Activated CD4-positive, alpha-beta T cell treated with anti-CD3 and anti-CD28 coated beads for 36 hours (primary cell): ENCODE measurements around the gene L3MBTL4. TPM values are rescaled to one million over a fixed set of nuclear protein-coding genes. Genes with fewer than 3 reads are reported as not detected.
"Not testable (repeated sequence)": the region's sequence is repeated elsewhere in the genome, so short reads cannot be mapped to it uniquely, and the experiment has no call there.

Experiments used
- ATAC-seq: fragments of 200-7000 bp; cut with Tn5 transposase; one replicate; pipeline ENCODE4 v1.10.0; 2021; ENCODE audit warnings: mild to moderate bottlenecking, moderate library complexity
- CTCF ChIA-PET: fragments of 350-600 bp; sonication (Branson Sonifier 250); formaldehyde crosslinking; loops from one replicate; lab custom pipeline; 2021; ENCODE audit warnings: antibody characterized with exemption; lab: Charles Lee
- POLR2A ChIA-PET: fragments of 350-600 bp; sonication (Branson Sonifier 250); formaldehyde crosslinking; loops from one replicate; lab custom pipeline; 2021; ENCODE audit warnings: antibody characterized with exemption, inconsistent platforms; lab: Charles Lee
- DNase-seq: peaks from one replicate; pipeline ENCODE4 v3.0.0-alpha.2; 2020
- H3K27ac Mint-ChIP-seq: one replicate; pipeline ENCODE4 v1.8.0; 2021; ENCODE audit warnings: mixed read lengths
- H3K27me3 Mint-ChIP-seq: one replicate; pipeline ENCODE4 v1.8.0; 2021; ENCODE audit warnings: mixed read lengths
- H3K36me3 Mint-ChIP-seq: one replicate; pipeline ENCODE4 v1.8.0; 2021; ENCODE audit warnings: low read depth, mixed read lengths
- H3K4me1 Mint-ChIP-seq: one replicate; pipeline ENCODE4 v1.8.0; 2021; ENCODE audit warnings: mixed read lengths
- H3K4me3 Mint-ChIP-seq: one replicate; pipeline ENCODE4 v1.8.0; 2021; ENCODE audit warnings: mild to moderate bottlenecking, moderate library complexity, mixed read lengths
- H3K9me3 Mint-ChIP-seq: one replicate; pipeline ENCODE4 v1.8.0; 2021; ENCODE audit warnings: low read depth, mixed read lengths
- intact Hi-C, 2 experiments: fragments of 100-400 bp; cut with DNase I in 1 of 2; cut with micrococcal nuclease in 1 of 2; formaldehyde crosslinking; loops; one replicate each; pipeline versions ENCODE4 v1.14.2 to v1.15.1; 2022 to 2024; cut with DNase I, micrococcal nuclease
- total RNA-seq, 2 experiments: library from RNA; stranded (reverse); gene quantifications; one replicate each; pipeline ENCODE4 v1.2.3, GENCODE V29; 2021

The L3MBTL4 gene
- total RNA-seq, 2 experiments from 2014 or later = 0.11 to 0.21 TPM

- H3K4me3 Mint-ChIP-seq = no peak overlapping the region
- H3K9me3 Mint-ChIP-seq = no peaks in the 10 kb centered on the region
- ATAC-seq = no peak
- no peak for DNase-seq
- intact Hi-C loops = no loop called here
- ChIA-PET CTCF (no interaction called here), POLR2A (no interaction called here)
- H3K4me1 Mint-ChIP-seq = no peaks in the 10 kb centered on the region
- H3K27ac Mint-ChIP-seq = no peak overlapping the region
- H3K36me3 Mint-ChIP-seq = no peaks in the 10 kb centered on the region
- no peaks in the 10 kb centered on the region for H3K27me3 Mint-ChIP-seq
Measured at GRCh38 chr18:6428851-6429395, 14.2 kb upstream of the L3MBTL4 start.

- H3K27me3 Mint-ChIP-seq = no peaks in the 10 kb centered on the region
- CTCF ChIA-PET = interaction anchor here (0.5 kb wide), 1 partner anchor 335 kb away, joined by 3 read pairs; no protein-coding TSS in a partner anchor
- H3K9me3 Mint-ChIP-seq = no peaks in the 10 kb centered on the region
Measured at GRCh38 chr18:6427286-6427685, 12.6 kb upstream of the L3MBTL4 start.

GRCh38 chr18:6423289-6423688, 8.6 kb upstream of the L3MBTL4 start:
- ChIA-PET CTCF (no interaction called here), POLR2A (no interaction called here)
- Mint-ChIP-seq H3K36me3 (no peaks in the 10 kb centered on the region), H3K9me3 (no peaks in the 10 kb centered on the region), H3K27ac (no peak overlapping the region), H3K4me1 (no peaks in the 10 kb centered on the region), H3K4me3 (no peak overlapping the region), H3K27me3 (peaks cover 3% of the 10 kb centered on the region)
- ATAC-seq (no peak), DNase-seq (no peak)
- intact Hi-C loops = no loop called here

More at GRCh38 chr18:6427286-6427685, 12.6 kb upstream of the L3MBTL4 start:
- intact Hi-C loops = no loop called here
- POLR2A ChIA-PET = no interaction called here
- no peaks in the 10 kb centered on the region for H3K36me3 Mint-ChIP-seq
- DNase-seq = no peak
- no peaks in the 10 kb centered on the region for H3K4me1 Mint-ChIP-seq
- no peak for ATAC-seq
- no peak overlapping the region for H3K27ac Mint-ChIP-seq
- H3K4me3 Mint-ChIP-seq = no peak overlapping the region

- CTCF ChIA-PET = no interaction called here
- peaks cover 5% of the 10 kb centered on the region for H3K36me3 Mint-ChIP-seq
Measured at GRCh38 chr18:6414118-6414722, 491 bp downstream of the L3MBTL4 start.

GRCh38 chr18:6413579-6414117, 1.1 kb downstream of the L3MBTL4 start:
- ATAC-seq (no peak), DNase-seq (no peak)
- ChIA-PET CTCF (no interaction called here), POLR2A (no interaction called here)
- Mint-ChIP-seq H3K4me3 (peak overlapping the region; percentile 47), H3K4me1 (peaks cover 8% of the 10 kb centered on the region), H3K9me3 (no peaks in the 10 kb centered on the region), H3K27me3 (peaks cover 31% of the 10 kb centered on the region), H3K27ac (no peak overlapping the region), H3K36me3 (peaks cover 5% of the 10 kb centered on the region)
- intact Hi-C loops = loop anchor here in 1 of 2 experiments (10.0 kb wide), 1 partner anchor 519 kb away; the partner anchor contains the start of gene TMEM200C

More at GRCh38 chr18:6414118-6414722, 491 bp downstream of the L3MBTL4 start:
- POLR2A ChIA-PET = no interaction called here
- Mint-ChIP-seq H3K9me3 (no peaks in the 10 kb centered on the region), H3K27ac (no peak overlapping the region), H3K4me3 (no peak overlapping the region), H3K4me1 (peaks cover 8% of the 10 kb centered on the region), H3K27me3 (peaks cover 34% of the 10 kb centered on the region)
- intact Hi-C loops = loop anchor here in 1 of 2 experiments (10.0 kb wide), 1 partner anchor 519 kb away; the partner anchor contains the start of gene TMEM200C
- peak; percentile 93 for ATAC-seq
- peak; percentile 73 for DNase-seq

GRCh38 chr18:6412933-6413472, 1.7 kb downstream of the L3MBTL4 start:
- Mint-ChIP-seq H3K27ac (no peak overlapping the region), H3K4me3 (no peak overlapping the region), H3K4me1 (peaks cover 8% of the 10 kb centered on the region), H3K36me3 (peaks cover 5% of the 10 kb centered on the region), H3K9me3 (no peaks in the 10 kb centered on the region), H3K27me3 (peaks cover 31% of the 10 kb centered on the region)
- CTCF ChIA-PET = no interaction called here
- DNase-seq (no peak), ATAC-seq (no peak)
- intact Hi-C loops = loop anchor here in 1 of 2 experiments (10.0 kb wide), 1 partner anchor 518 kb away; the partner anchor contains the start of gene TMEM200C
- POLR2A ChIA-PET = no interaction called here

GRCh38 chr18:6411382-6411781, 3.3 kb downstream of the L3MBTL4 start:
- H3K4me3 Mint-ChIP-seq = no peak overlapping the region
- peaks cover 8% of the 10 kb centered on the region for H3K4me1 Mint-ChIP-seq
- H3K36me3 Mint-ChIP-seq = peaks cover 5% of the 10 kb centered on the region
- DNase-seq = no peak
- no peaks in the 10 kb centered on the region for H3K9me3 Mint-ChIP-seq
- ChIA-PET POLR2A (no interaction called here), CTCF (no interaction called here)
- H3K27me3 Mint-ChIP-seq = peaks cover 29% of the 10 kb centered on the region
- ATAC-seq = no peak
- no peak overlapping the region for H3K27ac Mint-ChIP-seq
- intact Hi-C loops = loop anchor here in 1 of 2 experiments (10.0 kb wide), 1 partner anchor 517 kb away; the partner anchor contains the start of gene TMEM200C

- H3K27me3 Mint-ChIP-seq = peaks cover 20% of the 10 kb centered on the region
- CTCF ChIA-PET = no interaction called here
- ATAC-seq = no peak
- POLR2A ChIA-PET = no interaction called here
- H3K36me3 Mint-ChIP-seq = peaks cover 1% of the 10 kb centered on the region
- DNase-seq = no peak
- peaks cover 3% of the 10 kb centered on the region for H3K4me1 Mint-ChIP-seq
- H3K4me3 Mint-ChIP-seq = no peak overlapping the region
- intact Hi-C loops = loop anchor here in 1 of 2 experiments (10.0 kb wide), 1 partner anchor 515 kb away; the partner anchor contains the start of gene TMEM200C
- no peaks in the 10 kb centered on the region for H3K9me3 Mint-ChIP-seq
- H3K27ac Mint-ChIP-seq = no peak overlapping the region
Measured at GRCh38 chr18:6409933-6410332, 4.8 kb downstream of the L3MBTL4 start.

GRCh38 chr18:6408543-6408942, 6.2 kb downstream of the L3MBTL4 start:
- H3K36me3 Mint-ChIP-seq, H3K9me3 Mint-ChIP-seq, ATAC-seq, H3K4me3 Mint-ChIP-seq, H3K4me1 Mint-ChIP-seq, H3K27ac Mint-ChIP-seq, POLR2A ChIA-PET, CTCF ChIA-PET, intact Hi-C loops, DNase-seq: not testable (repeated sequence)
- H3K27me3 Mint-ChIP-seq = peaks cover 18% of the 10 kb centered on the region

GRCh38 chr18:6406910-6407470, 7.7 kb downstream of the L3MBTL4 start:
- Mint-ChIP-seq H3K4me1 (no peaks in the 10 kb centered on the region), H3K27ac (no peak overlapping the region), H3K27me3 (peaks cover 9% of the 10 kb centered on the region), H3K9me3 (no peaks in the 10 kb centered on the region), H3K36me3 (no peaks in the 10 kb centered on the region), H3K4me3 (no peak overlapping the region)
- no peak for DNase-seq
- no peak for ATAC-seq
- ChIA-PET CTCF (no interaction called here), POLR2A (no interaction called here)
- intact Hi-C loops = no loop called here

- Mint-ChIP-seq H3K9me3 (no peaks in the 10 kb centered on the region), H3K4me1 (no peaks in the 10 kb centered on the region), H3K27me3 (peaks cover 5% of the 10 kb centered on the region), H3K27ac (no peak overlapping the region), H3K4me3 (no peak overlapping the region), H3K36me3 (no peaks in the 10 kb centered on the region)
- ChIA-PET POLR2A (no interaction called here), CTCF (no interaction called here)
- DNase-seq (no peak), ATAC-seq (no peak)
- intact Hi-C loops = no loop called here
Measured at GRCh38 chr18:6406075-6406909, 8.4 kb downstream of the L3MBTL4 start.
